ENCODE data around the gene LAMA2.

LAMA2 gene

DNA sequence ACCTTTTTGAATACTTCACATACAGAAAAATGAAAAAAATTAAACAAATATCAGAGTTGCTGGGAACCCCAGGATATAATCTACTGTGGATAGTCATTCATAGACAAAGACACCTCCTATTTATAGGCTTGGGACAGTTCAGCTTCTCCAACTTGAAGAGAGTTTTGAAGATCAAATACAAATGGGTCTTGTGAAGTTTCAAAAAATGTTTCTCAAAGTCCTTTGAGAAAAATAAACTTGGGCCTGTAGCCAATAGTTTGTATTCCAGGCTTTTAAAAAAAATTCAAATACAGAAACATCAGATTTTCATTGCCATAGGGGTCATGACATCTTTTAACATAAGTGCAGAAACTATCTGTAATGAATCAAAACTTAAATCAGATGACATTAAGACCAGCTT lies 334.8 kb downstream of the LAMA2 start:
- H3K9me3 ChIP-seq (ENCODE audit: low read depth, low read length), result no peaks in the 10 kb centered on the region; the same call in 1 of the 2 replicates
- H3K9ac ChIP-seq (ENCODE audit: insufficient read length), result no peak overlapping the region
- no peak overlapping the region for H3K4me3 ChIP-seq
- 0 out of 2 replicates have a peak overlapping the region, but pooled peaks have one; percentile 26 for H3K27ac ChIP-seq
- TF ChIP-seq EZH2 (IDR thresholded peaks at IDR 0.05) (no peak), POLR2AphosphoS5 (IDR thresholded peaks at IDR 0.05; ENCODE audit: borderline replicate concordance, low read depth, low read length) (no peak), FOXP2 (optimal IDR thresholded peaks at IDR 0.05; ENCODE audit: control extremely low read depth, extremely low read length, insufficient read depth) (no peak)
- H3K36me3 ChIP-seq (ENCODE audit: insufficient read depth, low read length), result no peaks in the 10 kb centered on the region
- DNase-seq (ENCODE audit: low read depth, low spot score), result no peak

DNA sequence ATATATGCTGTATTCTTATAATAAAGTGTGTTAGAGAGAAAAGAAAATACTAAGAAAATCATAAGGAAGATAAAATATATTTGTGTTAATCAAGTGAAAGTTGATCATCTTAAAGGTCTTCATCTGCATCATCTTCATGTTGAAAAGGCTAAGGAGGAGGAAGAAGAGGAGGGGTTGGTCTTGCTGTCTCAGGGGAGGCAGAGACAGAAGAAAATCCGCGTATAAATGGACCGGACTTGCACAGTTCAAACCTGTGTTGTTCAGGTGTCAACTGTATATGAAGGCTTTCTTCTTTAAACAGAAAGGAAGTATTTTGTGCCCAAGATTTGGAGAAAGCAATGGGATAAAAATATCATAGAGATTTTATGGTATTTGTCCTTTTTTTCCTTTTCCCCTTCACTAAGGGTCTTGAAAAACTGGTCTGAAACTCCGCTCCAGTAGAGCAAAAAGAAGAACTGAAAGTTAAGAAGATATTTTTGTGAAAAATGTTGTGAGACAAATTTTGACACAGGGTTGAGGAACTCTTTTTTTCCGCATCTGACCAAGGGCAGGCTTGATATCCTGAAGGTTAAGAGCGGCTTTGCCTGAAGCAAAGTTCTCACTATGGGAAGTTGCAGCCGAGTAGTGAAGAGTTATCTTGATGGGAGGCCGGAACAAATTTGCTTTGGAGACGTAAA lies 350.7 kb downstream of the LAMA2 start:
- DNase-seq (ENCODE audit: low read depth, low spot score), result no peak
- no peak overlapping the region for H3K27ac ChIP-seq
- H3K4me3 ChIP-seq, result no peak overlapping the region
- no peaks in the 10 kb centered on the region for H3K9me3 ChIP-seq (ENCODE audit: low read depth, low read length)
- H3K9ac ChIP-seq (ENCODE audit: insufficient read length), result no peak overlapping the region
- H3K36me3 ChIP-seq (ENCODE audit: insufficient read depth, low read length), result no peaks in the 10 kb centered on the region
- TF ChIP-seq POLR2AphosphoS5 (IDR thresholded peaks at IDR 0.05; ENCODE audit: borderline replicate concordance, low read depth, low read length) (no peak), FOXP2 (optimal IDR thresholded peaks at IDR 0.05; ENCODE audit: control extremely low read depth, extremely low read length, insufficient read depth) (no peak), EZH2 (IDR thresholded peaks at IDR 0.05) (no peak)

DNA sequence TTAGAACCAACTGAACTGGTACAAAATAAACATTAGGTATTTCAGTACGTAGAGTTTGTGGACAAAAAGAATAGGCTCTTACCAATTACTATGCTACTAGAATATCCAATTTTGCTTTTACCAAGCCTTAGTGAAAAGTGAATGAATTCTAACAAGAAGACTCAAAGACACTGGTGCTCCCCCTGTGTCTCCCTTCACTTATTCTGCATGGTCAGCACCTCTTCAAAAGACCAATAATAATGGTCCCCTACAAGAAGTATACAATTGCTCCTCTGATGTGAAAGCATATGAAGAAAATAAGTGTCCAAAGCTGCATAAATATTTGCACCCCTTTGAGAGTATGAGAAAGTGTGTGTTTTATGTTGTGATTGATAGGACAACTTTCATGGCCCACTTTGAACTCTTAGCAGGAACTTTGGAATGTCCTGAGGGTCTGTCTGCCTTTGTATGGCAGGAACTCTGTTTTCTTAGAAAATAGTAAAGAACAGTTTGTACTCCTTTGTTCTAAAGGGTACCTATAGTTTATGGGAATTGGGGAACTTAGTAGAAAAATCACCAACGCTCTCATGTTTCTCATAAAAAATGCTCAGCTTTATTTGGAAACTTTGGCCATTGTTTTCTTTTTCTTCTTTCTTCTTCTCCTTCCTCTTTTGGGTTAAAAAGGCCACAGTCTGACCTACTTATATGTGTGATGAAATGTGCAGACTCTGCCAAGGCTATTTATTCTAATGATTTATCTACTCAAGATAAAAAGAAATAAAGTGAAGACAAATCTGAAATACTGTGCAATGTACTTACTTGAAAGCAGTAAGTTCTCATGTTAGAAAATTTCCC lies 352.4 kb downstream of the LAMA2 start:
- no peak overlapping the region for H3K4me3 ChIP-seq
- H3K36me3 ChIP-seq (ENCODE audit: insufficient read depth, low read length), result no peaks in the 10 kb centered on the region
- DNase-seq (ENCODE audit: low read depth, low spot score), result no peak
- peak overlapping the region; percentile 13; the same call in 1 of the 2 replicates for H3K27ac ChIP-seq
- H3K9me3 ChIP-seq (ENCODE audit: low read depth, low read length), result no peaks in the 10 kb centered on the region
- no peak for TF ChIP-seq EZH2 (IDR thresholded peaks at IDR 0.05)
- no peak for TF ChIP-seq FOXP2 (optimal IDR thresholded peaks at IDR 0.05; ENCODE audit: control extremely low read depth, extremely low read length, insufficient read depth)
- TF ChIP-seq POLR2AphosphoS5 (IDR thresholded peaks at IDR 0.05; ENCODE audit: borderline replicate concordance, low read depth, low read length), result no peak
- H3K9ac ChIP-seq (ENCODE audit: insufficient read length), result no peak overlapping the region

- no peaks in the 10 kb centered on the region for H3K36me3 ChIP-seq (ENCODE audit: insufficient read depth, low read length)
- no peak overlapping the region for H3K4me3 ChIP-seq
- H3K9ac ChIP-seq (ENCODE audit: insufficient read length), result no peak overlapping the region
- no peak overlapping the region for H3K27ac ChIP-seq
- TF ChIP-seq POLR2AphosphoS5 (IDR thresholded peaks at IDR 0.05; ENCODE audit: borderline replicate concordance, low read depth, low read length) (no peak), FOXP2 (optimal IDR thresholded peaks at IDR 0.05; ENCODE audit: control extremely low read depth, extremely low read length, insufficient read depth) (no peak), EZH2 (IDR thresholded peaks at IDR 0.05) (no peak)
- no peaks in the 10 kb centered on the region for H3K9me3 ChIP-seq (ENCODE audit: low read depth, low read length)
- no peak for DNase-seq (ENCODE audit: low read depth, low spot score)
Observed at GRCh38 chr6:129236001-129236517, 353.1 kb downstream of the LAMA2 start.

- H3K9ac ChIP-seq (ENCODE audit: insufficient read length), result no peak overlapping the region
- no peak overlapping the region for H3K4me3 ChIP-seq
- DNase-seq (ENCODE audit: low read depth, low spot score), result no peak
- no peak overlapping the region for H3K27ac ChIP-seq
- no peaks in the 10 kb centered on the region for H3K36me3 ChIP-seq (ENCODE audit: insufficient read depth, low read length)
- no peaks in the 10 kb centered on the region for H3K9me3 ChIP-seq (ENCODE audit: low read depth, low read length)
- no peak for TF ChIP-seq EZH2 (IDR thresholded peaks at IDR 0.05)
- TF ChIP-seq FOXP2 (optimal IDR thresholded peaks at IDR 0.05; ENCODE audit: control extremely low read depth, extremely low read length, insufficient read depth), result no peak
- TF ChIP-seq POLR2AphosphoS5 (IDR thresholded peaks at IDR 0.05; ENCODE audit: borderline replicate concordance, low read depth, low read length), result no peak
Observed at GRCh38 chr6:129238991-129239390, 356.1 kb downstream of the LAMA2 start.

DNA sequence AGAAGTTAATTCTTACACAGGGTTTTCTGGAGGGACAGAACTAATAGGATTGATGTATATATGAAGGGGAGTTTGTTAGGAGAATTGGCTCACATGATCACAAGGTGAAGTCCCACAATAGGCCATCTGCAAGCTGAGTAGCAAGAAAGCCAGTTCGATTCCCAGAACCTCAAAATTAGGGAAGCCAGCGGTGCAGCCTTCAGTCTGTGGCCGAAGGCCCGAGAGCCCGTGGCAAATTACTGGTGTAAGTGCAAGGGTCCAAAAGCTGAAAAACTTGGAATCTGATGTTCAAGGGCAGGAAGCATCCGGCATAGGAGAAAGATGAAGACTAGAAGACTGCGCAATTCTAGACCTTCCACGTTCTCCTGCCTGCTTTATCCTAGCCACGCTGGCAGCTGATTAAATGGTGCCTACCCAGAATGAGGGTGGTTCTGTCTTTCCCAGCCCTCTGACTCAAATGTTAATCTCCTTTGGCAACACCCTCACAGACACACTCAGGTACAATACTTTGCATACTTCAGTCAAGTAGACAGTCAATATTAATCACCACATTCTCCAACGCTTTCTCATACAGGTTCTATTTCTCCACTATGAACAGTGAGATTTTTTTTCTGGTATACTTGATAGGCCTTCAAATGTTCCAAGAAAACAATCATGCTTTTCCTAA lies 357.0 kb downstream of the LAMA2 start:
- TF ChIP-seq EZH2 (IDR thresholded peaks at IDR 0.05), result no peak
- no peak overlapping the region for H3K27ac ChIP-seq
- H3K4me3 ChIP-seq, result no peak overlapping the region
- no peaks in the 10 kb centered on the region for H3K9me3 ChIP-seq (ENCODE audit: low read depth, low read length)
- no peak overlapping the region for H3K9ac ChIP-seq (ENCODE audit: insufficient read length)
- H3K36me3 ChIP-seq (ENCODE audit: insufficient read depth, low read length), result no peaks in the 10 kb centered on the region
- DNase-seq (ENCODE audit: low read depth, low spot score), result no peak

DNA sequence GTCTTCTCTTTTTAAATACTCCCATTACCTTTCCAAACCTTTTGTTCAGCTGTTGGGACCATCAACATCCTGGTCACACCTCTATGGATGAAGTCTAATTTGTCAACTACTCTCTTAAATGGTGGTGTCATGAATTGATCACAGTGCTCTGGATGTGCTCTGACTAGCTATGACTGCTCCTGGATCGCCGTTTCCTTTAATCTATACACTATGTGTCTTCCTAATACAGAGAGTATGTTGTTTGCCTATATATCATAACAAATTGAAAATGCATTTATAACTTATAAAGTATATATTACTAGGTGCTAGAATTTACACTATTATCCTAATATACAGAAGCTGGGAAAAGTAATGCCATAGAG lies 357.5 kb downstream of the LAMA2 start:
- no peaks in the 10 kb centered on the region for H3K36me3 ChIP-seq (ENCODE audit: insufficient read depth, low read length)

DNA sequence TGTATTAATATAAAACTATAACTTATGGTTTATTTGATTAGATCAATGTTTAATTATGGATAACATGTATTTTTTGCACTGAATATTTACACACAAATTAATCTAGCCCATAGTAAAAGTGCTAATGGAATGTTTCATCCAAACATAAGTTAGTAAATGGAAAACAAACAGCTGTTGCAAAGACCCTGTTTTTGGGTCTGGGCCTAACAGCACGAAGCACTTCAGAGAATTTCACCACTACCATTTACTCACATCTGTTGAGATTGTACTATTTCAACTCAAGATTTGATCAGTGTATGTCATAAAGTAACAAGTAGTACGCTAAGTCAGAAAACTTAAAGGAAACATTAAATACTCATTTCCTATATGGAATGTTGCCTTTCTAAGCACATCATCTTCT lies 359.6 kb downstream of the LAMA2 start:
- Histone ChIP-seq H3K36me3 (ENCODE audit: insufficient read depth, low read length) (no peaks in the 10 kb centered on the region), H3K9ac (ENCODE audit: insufficient read length) (no peak overlapping the region), H3K4me3 (no peak overlapping the region), H3K9me3 (ENCODE audit: low read depth, low read length) (no peaks in the 10 kb centered on the region), H3K27ac (no peak overlapping the region)
- TF ChIP-seq FOXP2 (optimal IDR thresholded peaks at IDR 0.05; ENCODE audit: control extremely low read depth, extremely low read length, insufficient read depth), result no peak
- TF ChIP-seq POLR2AphosphoS5 (IDR thresholded peaks at IDR 0.05; ENCODE audit: borderline replicate concordance, low read depth, low read length), result no peak
- TF ChIP-seq EZH2 (IDR thresholded peaks at IDR 0.05), result no peak
- no peak for DNase-seq (ENCODE audit: low read depth, low spot score)

More for the DNA sequence above, 357.5 kb downstream of the LAMA2 start:
- no peaks in the 10 kb centered on the region for H3K9me3 ChIP-seq (ENCODE audit: low read depth, low read length)
- no peak overlapping the region for H3K4me3 ChIP-seq
- no peak overlapping the region for H3K9ac ChIP-seq (ENCODE audit: insufficient read length)
- DNase-seq (ENCODE audit: low read depth, low spot score), result no peak
- no peak overlapping the region for H3K27ac ChIP-seq
- TF ChIP-seq FOXP2 (optimal IDR thresholded peaks at IDR 0.05; ENCODE audit: control extremely low read depth, extremely low read length, insufficient read depth) (no peak), EZH2 (IDR thresholded peaks at IDR 0.05) (no peak), POLR2AphosphoS5 (IDR thresholded peaks at IDR 0.05; ENCODE audit: borderline replicate concordance, low read depth, low read length) (no peak)

Measured in SK-N-MC (cell line).